ENCODE measurements around the gene PLAU. TPM values are rescaled to one million over a fixed set of nuclear protein-coding genes. Genes with fewer than 3 reads are reported as not detected.

The PLAU gene
- total RNA-seq, 1 experiment from 2014 or later, result 15.0 TPM

DNA sequence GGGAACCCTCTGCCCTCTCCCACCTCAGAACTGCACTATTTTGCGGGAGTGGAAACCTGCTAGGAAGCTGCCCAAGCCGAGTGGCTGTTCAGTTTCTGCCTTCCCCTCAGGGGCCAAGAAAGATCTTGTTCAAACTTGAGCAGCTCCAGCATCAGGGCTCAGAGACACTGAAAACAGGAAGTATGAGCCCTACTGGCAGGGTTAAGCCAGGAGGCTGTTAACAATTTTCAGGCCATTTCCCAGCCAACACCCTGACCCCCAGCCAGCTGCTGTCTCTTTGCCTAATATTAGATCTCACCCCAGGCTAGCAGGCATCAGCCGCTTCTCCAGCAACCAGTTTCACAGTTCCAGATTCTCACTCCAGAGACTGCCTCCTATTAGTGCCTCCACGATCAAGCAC is 9.2 kb downstream of the PLAU start:
- ChIA-PET POLR2A (interaction anchor here (0.7 kb wide), 1 partner anchor 1290 kb away, joined by 3 read pairs; no protein-coding TSS in a partner anchor), CTCF (interaction anchor here (1.1 to 1.4 kb wide), 2 partner anchors 21 to 40 kb away, joined by 5 to 8 read pairs; no protein-coding TSS in a partner anchor)
- H3K36me3 Mint-ChIP-seq, result 0 out of 2 replicates have a peak, but pooled peaks cover 5% of the 10 kb centered on the region
- peak overlapping the region; percentile 47 for H3K27ac Mint-ChIP-seq
- DNase-seq (ENCODE audit: low spot score) (no peak), ATAC-seq (peak; percentile 61)
- H3K4me3 Mint-ChIP-seq, result no peak overlapping the region
- peaks cover 23% of the 10 kb centered on the region for H3K4me1 Mint-ChIP-seq
- H3K9me3 Mint-ChIP-seq, result no peaks in the 10 kb centered on the region
- TF ChIP-seq, protein P1, sequence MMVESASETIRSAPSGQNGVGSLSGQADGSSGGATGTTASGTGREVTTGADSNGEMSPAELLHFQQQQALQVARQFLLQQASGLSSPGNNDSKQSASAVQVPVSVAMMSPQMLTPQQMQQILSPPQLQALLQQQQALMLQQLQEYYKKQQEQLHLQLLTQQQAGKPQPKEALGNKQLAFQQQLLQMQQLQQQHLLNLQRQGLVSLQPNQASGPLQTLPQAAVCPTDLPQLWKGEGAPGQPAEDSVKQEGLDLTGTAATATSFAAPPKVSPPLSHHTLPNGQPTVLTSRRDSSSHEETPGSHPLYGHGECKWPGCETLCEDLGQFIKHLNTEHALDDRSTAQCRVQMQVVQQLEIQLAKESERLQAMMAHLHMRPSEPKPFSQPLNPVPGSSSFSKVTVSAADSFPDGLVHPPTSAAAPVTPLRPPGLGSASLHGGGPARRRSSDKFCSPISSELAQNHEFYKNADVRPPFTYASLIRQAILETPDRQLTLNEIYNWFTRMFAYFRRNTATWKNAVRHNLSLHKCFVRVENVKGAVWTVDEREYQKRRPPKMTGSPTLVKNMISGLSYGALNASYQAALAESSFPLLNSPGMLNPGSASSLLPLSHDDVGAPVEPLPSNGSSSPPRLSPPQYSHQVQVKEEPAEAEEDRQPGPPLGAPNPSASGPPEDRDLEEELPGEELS (CRISPR knock-in tag; IDR thresholded peaks at IDR 0.05), result no peak
- TF ChIP-seq, protein P2, sequence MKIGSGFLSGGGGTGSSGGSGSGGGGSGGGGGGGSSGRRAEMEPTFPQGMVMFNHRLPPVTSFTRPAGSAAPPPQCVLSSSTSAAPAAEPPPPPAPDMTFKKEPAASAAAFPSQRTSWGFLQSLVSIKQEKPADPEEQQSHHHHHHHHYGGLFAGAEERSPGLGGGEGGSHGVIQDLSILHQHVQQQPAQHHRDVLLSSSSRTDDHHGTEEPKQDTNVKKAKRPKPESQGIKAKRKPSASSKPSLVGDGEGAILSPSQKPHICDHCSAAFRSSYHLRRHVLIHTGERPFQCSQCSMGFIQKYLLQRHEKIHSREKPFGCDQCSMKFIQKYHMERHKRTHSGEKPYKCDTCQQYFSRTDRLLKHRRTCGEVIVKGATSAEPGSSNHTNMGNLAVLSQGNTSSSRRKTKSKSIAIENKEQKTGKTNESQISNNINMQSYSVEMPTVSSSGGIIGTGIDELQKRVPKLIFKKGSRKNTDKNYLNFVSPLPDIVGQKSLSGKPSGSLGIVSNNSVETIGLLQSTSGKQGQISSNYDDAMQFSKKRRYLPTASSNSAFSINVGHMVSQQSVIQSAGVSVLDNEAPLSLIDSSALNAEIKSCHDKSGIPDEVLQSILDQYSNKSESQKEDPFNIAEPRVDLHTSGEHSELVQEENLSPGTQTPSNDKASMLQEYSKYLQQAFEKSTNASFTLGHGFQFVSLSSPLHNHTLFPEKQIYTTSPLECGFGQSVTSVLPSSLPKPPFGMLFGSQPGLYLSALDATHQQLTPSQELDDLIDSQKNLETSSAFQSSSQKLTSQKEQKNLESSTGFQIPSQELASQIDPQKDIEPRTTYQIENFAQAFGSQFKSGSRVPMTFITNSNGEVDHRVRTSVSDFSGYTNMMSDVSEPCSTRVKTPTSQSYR (CRISPR knock-in tag; IDR thresholded peaks at IDR 0.05), result no peak
- TF ChIP-seq NR2C2 (CRISPR knock-in tag; IDR thresholded peaks at IDR 0.05), result no peak
- TF ChIP-seq, protein P3, sequence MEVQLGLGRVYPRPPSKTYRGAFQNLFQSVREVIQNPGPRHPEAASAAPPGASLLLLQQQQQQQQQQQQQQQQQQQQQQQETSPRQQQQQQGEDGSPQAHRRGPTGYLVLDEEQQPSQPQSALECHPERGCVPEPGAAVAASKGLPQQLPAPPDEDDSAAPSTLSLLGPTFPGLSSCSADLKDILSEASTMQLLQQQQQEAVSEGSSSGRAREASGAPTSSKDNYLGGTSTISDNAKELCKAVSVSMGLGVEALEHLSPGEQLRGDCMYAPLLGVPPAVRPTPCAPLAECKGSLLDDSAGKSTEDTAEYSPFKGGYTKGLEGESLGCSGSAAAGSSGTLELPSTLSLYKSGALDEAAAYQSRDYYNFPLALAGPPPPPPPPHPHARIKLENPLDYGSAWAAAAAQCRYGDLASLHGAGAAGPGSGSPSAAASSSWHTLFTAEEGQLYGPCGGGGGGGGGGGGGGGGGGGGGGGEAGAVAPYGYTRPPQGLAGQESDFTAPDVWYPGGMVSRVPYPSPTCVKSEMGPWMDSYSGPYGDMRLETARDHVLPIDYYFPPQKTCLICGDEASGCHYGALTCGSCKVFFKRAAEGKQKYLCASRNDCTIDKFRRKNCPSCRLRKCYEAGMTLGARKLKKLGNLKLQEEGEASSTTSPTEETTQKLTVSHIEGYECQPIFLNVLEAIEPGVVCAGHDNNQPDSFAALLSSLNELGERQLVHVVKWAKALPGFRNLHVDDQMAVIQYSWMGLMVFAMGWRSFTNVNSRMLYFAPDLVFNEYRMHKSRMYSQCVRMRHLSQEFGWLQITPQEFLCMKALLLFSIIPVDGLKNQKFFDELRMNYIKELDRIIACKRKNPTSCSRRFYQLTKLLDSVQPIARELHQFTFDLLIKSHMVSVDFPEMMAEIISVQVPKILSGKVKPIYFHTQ (CRISPR knock-in tag; IDR thresholded peaks at IDR 0.05), result no peak
- TF ChIP-seq CBFB (CRISPR knock-in tag; IDR thresholded peaks at IDR 0.05; ENCODE audit: low read depth), result no peak
- no peak for TF ChIP-seq SMAD3 (CRISPR knock-in tag; IDR thresholded peaks at IDR 0.05; ENCODE audit: borderline replicate concordance)
- no peak for TF ChIP-seq MYBL2 (CRISPR knock-in tag; IDR thresholded peaks at IDR 0.05)
- no peak for TF ChIP-seq SOX15 (CRISPR knock-in tag; IDR thresholded peaks at IDR 0.05)
- TF ChIP-seq, protein P4, sequence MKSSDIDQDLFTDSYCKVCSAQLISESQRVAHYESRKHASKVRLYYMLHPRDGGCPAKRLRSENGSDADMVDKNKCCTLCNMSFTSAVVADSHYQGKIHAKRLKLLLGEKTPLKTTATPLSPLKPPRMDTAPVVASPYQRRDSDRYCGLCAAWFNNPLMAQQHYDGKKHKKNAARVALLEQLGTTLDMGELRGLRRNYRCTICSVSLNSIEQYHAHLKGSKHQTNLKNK (CRISPR knock-in tag; IDR thresholded peaks at IDR 0.05), result no peak
- TF ChIP-seq, protein P5, sequence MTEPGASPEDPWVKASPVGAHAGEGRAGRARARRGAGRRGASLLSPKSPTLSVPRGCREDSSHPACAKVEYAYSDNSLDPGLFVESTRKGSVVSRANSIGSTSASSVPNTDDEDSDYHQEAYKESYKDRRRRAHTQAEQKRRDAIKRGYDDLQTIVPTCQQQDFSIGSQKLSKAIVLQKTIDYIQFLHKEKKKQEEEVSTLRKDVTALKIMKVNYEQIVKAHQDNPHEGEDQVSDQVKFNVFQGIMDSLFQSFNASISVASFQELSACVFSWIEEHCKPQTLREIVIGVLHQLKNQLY (CRISPR knock-in tag; IDR thresholded peaks at IDR 0.05), result no peak
- TF ChIP-seq, protein P6, sequence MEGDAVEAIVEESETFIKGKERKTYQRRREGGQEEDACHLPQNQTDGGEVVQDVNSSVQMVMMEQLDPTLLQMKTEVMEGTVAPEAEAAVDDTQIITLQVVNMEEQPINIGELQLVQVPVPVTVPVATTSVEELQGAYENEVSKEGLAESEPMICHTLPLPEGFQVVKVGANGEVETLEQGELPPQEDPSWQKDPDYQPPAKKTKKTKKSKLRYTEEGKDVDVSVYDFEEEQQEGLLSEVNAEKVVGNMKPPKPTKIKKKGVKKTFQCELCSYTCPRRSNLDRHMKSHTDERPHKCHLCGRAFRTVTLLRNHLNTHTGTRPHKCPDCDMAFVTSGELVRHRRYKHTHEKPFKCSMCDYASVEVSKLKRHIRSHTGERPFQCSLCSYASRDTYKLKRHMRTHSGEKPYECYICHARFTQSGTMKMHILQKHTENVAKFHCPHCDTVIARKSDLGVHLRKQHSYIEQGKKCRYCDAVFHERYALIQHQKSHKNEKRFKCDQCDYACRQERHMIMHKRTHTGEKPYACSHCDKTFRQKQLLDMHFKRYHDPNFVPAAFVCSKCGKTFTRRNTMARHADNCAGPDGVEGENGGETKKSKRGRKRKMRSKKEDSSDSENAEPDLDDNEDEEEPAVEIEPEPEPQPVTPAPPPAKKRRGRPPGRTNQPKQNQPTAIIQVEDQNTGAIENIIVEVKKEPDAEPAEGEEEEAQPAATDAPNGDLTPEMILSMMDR (IDR thresholded peaks at IDR 0.05), result no peak
- no peak for TF ChIP-seq SMAD4 (CRISPR knock-in tag; IDR thresholded peaks at IDR 0.05)
- TF ChIP-seq CREB1 (CRISPR knock-in tag; IDR thresholded peaks at IDR 0.05), result no peak
- no peak for TF ChIP-seq ZNF263 (CRISPR knock-in tag; IDR thresholded peaks at IDR 0.05; ENCODE audit: low read depth)
- TF ChIP-seq ZBTB21 (CRISPR knock-in tag; IDR thresholded peaks at IDR 0.05; ENCODE audit: borderline replicate concordance), result no peak
- no peaks in the 10 kb centered on the region for H3K27me3 Mint-ChIP-seq (ENCODE audit: low read depth)

Measured in WTC11 (cell line).